ENCODE measurements around the gene ABHD1.
"Not testable (repeated sequence)": the region's sequence is repeated elsewhere in the genome, so short reads cannot be mapped to it uniquely, and the experiment has no call there.

ABHD1 gene

DNA sequence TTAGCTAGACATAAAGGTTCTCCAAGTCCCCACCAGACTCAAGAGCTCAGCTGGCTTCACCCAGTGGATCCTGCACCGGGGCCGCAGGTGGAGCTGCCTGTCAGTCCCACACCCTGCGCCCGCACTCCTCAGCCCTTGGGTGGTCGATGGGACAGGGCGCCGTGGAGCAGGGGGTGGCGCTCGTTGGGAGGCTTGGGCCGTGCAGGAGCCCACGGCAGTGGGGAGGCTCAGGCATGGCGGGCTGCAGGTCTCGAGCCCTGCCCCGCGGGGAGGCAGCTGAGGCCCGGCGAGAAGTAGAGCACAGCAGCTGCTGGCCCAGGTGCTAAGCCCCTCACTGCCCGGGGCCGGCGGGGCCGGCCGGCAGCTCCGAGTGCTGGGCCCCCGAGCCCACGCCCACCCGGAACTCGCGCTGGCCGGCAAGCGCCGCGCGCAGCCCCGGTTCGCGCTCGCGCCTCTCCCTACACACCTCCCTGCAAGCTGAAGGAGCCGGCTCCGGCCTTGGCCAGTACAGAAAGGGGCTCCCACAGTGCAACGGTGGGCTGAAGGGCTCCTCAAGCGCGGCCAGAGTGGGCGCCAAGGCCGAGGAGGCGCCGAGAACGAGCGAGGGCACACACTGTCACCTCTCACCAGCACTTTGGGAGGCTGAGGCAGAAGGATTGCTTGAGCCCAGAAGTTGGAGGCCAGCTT lies 12.1 kb upstream of the ABHD1 start:
- not testable (repeated sequence) for DNase-seq

DNA sequence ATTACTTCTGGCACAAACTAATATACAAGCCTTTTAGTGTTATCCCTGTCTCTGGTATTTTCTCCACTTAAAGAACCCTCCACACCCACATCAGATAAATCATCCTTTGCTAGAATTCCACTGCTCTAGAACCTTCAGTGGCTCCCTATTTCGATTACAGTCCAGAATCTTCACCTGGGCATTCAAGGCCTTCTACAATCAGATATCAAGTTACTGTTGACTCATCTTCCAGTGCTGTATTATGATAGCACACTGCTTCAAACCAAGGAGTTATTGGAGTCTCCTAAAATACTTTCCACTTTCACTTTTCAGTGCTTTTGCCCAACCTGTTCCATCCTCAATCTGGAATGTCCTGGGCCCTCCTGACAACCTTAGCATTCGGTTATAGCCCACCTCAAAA lies 8.1 kb upstream of the ABHD1 start:
- DNase-seq, result no peak

- DNase-seq, result no peak
Observed at GRCh38 chr2:27117995-27118524, 5.6 kb upstream of the ABHD1 start.

DNA sequence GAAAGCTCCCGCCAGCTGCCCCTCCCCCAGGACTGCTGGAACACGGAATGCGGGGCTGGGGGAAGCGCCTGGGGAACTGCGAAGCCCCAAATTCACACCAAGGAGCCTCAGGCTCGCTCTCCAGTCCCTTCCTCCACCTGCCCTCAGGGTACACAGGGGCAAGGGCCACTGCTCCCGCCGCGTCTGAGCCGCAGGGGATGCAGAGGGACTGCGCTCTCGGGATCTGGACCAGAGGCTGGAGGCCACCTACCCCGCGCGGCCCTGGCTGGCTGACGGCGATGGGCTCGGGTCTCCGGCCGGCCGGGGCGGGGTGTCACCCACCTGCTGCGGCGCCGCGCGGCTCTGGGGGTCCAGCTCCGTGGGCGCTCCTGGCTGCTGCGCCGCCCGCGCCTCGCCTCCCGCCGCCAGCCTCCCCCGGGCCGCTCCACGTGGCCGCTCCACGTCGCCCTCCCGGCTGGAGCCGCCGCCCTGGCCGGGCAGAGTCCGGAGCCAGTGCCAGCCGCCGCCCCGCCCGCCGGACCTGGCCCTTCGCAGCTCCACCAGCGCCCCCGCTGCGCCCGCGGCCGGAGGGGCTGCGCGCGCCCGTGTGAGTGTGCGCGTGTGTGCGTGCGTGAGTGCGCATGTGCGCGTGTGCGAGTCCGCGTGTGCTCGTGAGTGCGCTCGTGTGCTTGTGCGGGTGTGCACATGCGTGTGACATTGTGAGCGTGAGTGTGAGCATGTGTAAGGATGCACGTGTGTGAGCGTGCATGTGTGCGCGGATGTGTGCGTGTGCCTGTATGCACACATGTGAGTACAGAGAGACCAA lies 4.9 kb upstream of the ABHD1 start, which contains the start of gene CGREF1:
Gene CGREF1 (minus strand): TSS at position 604 of the 805 bp plus-strand sequence. CDS start 14,762 bp downstream, outside the sequence.
- peak; percentile 9 for DNase-seq

GRCh38 chr2:27119330-27119670 lies 4.3 kb upstream of the ABHD1 start:
- DNase-seq, result not testable (repeated sequence)

DNA sequence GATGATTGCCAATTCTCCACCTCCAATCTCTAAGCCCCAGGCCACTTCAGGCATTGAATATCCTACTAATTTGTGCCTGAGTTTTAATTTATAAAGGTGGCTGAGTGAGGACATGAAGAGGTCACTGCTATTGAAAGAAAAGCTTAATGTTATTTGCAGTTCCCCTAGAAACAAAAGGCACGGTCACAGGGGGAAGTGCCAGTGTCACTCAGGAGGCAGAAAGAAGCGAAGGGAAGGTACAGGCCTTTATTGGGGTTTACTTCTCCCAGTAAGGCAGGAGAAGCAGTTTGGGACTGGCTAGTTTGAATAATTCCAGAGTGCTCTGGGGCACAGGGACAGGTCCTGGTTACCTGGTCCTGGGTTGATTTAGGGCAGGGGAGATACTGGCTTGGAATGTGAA lies 1.7 kb upstream of the ABHD1 start:
- DNase-seq, result no peak

GRCh38 chr2:27122791-27123190 lies 824 bp upstream of the ABHD1 start:
- DNase-seq, result no peak

DNA sequence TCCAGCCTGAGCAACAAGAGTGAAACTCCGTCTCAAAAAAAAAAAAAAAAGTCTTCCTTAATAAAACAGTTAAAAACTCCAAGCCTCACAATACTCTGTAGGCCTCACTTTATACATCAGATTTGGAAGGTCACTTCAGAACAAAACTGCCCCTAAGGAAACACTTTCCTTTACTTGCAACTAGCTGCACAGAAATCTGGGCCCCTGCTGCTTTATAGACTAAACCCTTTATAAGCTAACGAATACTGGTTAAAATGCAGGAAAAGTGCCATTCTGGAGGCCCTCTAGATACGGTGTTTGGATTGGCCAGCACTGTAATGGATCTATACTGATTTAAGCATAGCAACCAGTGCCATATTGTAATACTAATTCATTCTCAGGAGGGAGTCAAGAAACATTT lies 1.5 kb downstream of the ABHD1 start:
- DNase-seq, result no peak

DNA sequence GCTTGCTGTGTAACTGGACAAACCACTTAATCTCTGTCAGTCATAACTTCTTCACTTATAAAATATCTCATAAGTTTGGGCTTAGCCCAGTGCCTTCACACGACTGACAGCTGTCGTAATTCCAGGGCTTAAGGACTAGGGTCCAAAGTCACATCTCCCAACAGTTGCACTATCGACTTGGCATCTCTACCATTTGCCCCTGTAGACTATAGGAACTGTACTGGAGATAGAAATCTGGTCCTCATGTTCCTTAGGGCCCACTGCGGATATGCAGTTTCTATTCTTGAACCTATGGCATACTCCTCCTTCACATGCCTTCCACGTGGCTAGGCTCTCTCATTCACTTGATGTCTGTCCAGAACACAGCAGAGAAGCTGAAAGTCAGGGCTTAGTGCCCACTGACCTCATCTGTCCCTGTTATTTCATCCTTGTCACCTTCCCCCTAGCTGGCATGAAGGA lies 2.7 kb downstream of the ABHD1 start:
- no peak for DNase-seq

GRCh38 chr2:27127883-27128667 lies 4.5 kb downstream of the ABHD1 start:
- DNase-seq, result no peak

DNA sequence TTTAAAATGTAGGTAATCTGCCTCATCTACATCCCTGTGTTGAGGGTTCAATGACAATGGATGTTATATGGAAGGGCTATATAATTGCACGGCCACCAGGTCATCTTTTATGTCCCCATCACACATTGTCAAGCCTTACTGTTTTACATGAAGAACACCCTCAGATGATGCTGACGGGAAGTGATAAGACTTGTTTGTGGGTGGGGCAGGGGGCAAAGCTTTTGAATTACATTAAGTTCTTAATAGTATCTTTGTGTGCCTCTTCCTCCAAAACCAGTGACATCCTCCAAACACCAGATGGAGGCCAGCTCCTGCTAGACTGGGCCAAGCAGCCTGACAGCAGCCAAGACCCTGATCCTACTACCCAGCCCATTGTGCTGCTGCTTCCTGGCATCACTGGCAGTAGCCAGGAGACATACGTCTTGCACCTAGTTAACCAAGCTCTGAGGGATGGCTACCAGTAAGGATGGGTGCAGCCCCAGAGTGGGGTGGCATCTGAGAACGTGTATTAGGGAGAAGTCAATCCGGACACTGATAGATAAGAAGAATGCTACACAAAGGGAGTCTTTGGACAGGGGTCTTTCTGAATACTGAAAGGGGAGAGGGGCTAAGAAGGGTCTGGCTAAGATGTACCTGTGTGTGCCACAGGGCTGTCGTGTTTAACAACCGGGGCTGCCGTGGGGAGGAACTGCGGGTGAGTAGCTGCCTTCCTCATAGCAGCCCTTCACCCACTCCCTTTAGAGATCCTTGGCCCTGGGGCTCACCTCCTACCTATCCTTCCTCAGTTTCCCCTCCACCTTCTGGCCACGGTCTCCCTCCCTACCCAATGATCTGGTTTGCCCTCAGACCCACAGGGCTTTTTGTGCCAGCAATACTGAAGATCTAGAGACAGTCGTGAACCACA lies 5.3 kb downstream of the ABHD1 start:
- no peak for DNase-seq

DNA sequence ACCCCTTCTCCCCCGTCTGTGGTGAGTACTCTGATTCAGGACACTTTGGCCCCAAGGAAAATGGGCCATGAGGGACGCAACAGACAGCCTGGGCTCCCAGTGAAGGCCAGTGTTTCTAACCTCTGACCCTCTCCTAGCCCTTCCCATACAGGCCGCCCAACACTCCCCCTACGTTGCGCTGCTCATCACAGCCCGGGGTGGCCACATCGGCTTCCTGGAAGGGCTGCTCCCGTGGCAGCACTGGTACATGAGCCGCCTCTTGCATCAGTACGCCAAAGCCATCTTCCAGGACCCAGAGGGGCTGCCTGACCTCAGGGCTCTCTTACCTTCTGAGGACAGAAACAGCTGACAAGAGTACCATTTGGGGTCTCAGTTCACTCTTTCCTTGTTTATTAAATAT lies 6.8 kb downstream of the ABHD1 start:
- DNase-seq, result no peak

DNA sequence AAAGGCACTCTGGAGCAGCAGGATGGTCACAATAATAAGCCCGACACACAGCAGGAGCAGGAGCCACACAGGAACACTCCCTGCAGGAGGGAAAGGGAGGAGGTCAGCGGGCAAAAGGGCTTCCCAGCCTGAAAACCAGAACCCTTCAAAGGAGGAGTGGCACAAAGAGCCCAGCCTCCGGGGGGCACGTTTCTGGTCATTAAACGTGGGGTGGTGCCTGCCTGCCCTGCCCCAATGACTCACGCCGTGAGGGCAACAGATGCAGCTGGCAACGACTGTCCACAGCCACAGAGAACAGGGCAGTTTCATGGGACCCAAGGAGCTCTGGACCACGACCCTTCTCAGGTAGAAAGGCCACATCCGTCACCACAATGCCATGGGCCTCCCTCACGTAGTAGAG lies 7.8 kb downstream of the ABHD1 start:
- DNase-seq, result no peak

DNA sequence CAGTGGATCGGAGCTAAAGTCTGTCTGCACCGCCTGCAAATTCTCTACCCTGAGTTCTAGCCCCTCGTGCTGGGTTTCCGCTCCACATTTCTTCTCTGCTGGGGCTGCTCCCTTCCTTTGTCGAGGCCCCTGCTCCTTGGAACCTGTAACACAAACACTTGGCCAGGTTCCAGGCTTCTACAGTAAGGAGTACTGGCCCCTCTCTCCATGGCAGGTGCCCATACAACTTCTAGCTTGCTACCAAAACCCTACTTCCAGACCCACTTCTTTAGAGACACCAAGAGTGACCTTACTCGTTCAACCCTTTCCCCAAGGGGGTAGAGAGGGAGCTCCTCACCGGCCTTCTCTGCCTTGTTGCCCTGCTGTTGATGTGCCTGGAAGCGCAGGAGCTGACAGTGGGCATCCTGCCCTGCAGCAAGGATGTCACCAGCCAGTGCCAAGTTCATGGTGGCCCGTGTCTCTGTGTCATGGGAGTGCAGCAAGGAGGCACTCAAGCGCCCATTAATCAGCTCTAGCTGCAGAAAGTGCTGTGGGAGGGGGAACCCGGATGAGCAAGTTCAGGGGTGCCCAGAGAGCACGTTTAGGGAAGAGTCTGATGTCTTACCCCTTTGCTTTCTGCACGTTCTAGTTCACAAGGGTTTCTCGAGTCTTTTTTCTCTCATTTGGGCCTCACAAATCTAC lies 9.7 kb downstream of the ABHD1 start:
- DNase-seq, result no peak

DNA sequence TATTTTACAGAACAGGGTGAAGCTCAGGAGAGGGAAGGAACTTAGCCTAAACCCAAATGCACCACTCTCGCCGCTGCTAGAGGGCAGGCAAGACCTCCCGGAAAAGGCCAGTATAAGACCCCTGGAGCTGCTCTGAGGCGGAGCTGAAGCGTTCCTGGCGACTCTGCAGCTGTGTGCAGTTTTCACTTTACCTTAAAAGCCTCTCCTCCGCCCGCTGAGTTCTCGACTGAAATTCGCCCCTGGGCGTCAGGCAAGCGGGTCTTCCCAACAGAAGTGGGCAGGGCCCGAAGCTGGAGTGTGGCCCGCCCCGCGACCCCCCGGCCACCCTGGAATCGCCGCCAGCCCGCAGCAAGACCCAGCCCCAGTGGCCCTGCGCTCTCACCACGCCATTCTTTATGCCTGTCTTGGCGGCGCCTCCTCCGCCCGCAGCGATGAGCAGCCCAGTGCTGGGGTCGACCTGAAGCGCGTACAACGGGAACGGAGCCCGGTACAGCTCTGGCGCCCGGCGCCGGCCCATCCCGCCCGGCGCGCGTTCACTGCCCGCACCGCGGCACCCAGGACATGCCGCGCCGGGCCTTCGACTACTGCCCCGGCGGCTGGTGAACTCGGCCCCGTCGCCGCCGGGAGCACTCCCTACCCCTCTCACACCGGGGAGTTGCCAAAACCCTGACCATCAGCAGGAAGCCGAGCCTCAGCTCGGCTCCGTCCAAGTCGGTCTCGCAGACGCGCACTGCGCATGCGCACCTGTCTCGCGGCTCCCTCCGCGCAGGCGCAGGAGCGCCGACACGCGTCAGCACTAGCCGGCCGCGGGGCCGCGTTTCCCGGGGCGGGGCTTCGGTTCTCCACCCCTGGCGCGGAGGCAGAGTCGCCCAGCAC lies 10.5 kb downstream of the ABHD1 start, which contains the start of gene PREB:
Gene PREB (minus strand): TSS at position 732 of the 876 bp plus-strand sequence. CDS start 215 bp downstream, at position 517.
- peak; percentile 98 for DNase-seq

DNA sequence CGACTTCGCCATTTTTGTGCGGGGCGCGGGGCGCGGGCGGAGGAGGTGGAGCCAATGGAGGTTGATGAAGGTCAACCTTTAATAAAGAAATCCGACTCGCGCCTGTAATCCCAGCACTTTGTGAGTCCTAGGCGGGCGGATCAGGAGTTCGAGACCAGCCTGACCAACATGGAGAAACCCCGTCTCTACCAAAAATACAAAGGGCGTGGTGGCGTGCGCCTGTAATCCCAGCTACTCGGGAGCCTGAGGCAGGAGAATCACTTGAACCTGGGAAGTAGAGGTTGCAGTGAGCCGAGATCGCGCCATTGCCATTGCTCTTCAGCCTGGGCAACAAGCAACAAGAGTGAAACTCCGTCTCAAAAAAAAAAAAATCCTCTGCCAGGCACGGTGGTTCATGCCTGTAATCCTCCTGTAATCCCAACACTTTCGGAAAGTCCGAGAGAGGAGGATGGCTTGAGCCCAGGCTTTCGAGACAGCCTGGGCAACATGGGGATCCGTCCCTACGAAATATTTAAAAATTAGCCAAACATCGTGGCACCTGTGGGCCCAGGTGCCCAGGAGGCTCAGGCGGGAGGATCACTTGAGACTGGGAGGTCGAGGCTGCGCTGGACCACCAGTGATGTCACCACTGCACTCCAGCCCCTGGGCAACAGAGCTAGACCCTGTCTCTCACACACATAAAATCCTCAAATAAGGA lies 11.3 kb downstream of the ABHD1 start:
- DNase-seq, result no peak

GRCh38 chr2:27135478-27135955 lies 11.9 kb downstream of the ABHD1 start:
- DNase-seq, result no peak

GRCh38 chr2:27136751-27137150 lies 13.1 kb downstream of the ABHD1 start:
- DNase-seq, result no peak

- DNase-seq, result no peak
Observed at GRCh38 chr2:27137322-27137935, 13.8 kb downstream of the ABHD1 start.

Measured in CD4-positive, alpha-beta T cell treated with Interleukin-21 for 1 hour (primary cell).